GM18499 (cell line): Measurements from ENCODE around the gene PRPF39.

Experiments
- ATAC-seq: cut with Tn5 transposase; IDR thresholded peaks from one replicate; pipeline ENCODE4 v1.9.1; 2021; ENCODE audit warnings: moderate number of reproducible peaks; ENCODE audit not compliant: insufficient read depth, unreplicated experiment

PRPF39 gene, protein sequence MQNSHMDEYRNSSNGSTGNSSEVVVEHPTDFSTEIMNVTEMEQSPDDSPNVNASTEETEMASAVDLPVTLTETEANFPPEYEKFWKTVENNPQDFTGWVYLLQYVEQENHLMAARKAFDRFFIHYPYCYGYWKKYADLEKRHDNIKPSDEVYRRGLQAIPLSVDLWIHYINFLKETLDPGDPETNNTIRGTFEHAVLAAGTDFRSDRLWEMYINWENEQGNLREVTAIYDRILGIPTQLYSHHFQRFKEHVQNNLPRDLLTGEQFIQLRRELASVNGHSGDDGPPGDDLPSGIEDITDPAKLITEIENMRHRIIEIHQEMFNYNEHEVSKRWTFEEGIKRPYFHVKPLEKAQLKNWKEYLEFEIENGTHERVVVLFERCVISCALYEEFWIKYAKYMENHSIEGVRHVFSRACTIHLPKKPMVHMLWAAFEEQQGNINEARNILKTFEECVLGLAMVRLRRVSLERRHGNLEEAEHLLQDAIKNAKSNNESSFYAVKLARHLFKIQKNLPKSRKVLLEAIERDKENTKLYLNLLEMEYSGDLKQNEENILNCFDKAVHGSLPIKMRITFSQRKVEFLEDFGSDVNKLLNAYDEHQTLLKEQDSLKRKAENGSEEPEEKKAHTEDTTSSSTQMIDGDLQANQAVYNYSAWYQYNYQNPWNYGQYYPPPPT

DNA sequence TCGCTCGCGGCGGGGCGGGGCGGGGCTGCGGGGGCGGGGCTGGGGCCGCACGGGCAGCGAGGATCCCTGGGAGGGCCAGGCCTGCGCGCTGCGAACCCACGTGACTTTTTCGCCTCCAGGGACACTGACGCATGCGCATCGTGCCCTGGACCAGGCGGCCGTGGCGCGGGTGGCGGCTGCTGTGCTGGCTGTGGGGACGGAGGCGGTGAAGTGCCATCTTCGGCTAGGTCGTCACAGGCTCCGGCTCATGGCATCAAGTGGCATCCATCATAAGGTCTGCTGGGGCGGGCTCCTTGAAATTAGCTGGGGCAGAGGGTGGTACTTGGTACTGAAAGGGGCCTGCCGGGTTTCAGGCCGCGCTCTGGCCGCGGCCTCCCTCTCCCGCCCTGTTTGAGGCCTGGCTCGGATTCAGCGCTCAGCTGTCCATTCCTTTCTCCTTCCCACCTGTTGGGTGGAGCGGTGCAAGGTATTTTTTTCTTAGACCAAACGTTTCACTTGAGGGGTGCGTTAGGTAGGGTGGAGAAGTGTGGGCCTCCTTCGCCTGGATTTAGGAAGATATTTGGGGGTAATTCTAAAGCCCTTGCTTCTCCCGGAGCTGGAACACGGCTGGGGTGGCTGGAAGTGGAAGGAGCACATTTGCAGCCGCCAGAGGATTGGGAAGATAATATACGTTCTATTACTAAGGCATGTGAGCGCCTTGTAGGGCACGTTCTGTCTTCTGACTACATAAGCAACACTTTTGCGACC is at the start of gene PRPF39:
PRPF39 (plus strand) TSS at position 141 of the 747 bp plus-strand sequence. CDS start 11,124 bp downstream, outside the sequence.
- peak; percentile 84 for ATAC-seq

DNA sequence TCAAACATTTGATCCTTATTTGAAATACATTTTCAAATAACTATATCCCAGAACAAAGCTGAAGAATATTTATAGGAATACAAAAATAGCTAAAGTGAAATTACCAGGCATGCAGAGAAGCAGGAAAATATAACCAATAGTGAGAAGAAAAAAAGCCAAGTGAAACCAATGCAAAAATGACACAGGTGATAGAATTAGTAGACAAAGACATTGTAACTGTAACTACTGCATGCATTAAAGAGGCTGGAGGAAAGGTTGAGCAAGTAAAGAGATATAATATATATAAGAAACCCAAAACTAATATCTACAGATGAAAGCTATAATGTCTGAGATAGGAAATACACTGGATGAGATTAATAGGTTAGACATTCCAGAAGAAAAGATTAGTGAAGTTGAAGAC is 49.2 kb upstream of the PRPF39 start:
- no peak for ATAC-seq

DNA sequence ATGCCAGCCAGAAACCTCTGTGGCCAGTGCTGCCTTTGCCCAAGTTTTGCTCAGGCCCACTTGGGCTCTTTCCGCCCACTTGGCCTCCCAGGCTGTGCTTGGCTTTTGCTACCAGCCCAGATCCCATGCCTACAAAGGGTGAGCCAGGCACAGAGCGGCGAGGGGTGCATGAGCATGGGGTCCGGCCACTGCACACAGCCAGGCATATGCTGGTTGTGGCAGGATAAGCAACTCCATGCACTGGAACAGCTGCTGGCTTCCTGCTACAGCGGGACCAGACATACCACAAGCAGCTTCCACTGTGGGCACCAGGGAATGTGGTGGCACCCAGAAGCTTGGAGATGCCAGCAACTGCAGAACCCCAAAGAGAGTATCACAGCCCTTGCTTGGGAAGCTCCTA is 45.7 kb upstream of the PRPF39 start:
- no peak for ATAC-seq

DNA sequence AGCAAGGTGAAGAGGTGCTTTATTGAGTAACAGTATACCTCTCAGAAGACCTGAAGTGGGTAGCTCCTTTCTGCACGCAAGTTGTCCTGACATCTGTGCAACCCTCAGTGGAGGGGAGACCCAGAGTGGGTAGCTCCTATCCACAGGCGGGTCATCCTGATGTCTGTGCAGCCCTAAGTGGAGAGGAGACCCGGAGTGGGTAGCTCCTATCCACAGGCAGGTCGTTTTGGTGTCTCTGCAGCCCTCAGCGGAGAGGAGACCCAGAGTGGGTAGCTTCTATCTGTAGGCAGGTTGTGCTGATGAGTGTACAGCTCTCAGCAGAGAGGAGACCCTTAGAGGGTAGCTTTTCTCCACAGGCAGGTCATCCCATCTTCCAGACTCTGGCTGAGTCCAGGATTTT is 45.1 kb upstream of the PRPF39 start:
- no peak for ATAC-seq

DNA sequence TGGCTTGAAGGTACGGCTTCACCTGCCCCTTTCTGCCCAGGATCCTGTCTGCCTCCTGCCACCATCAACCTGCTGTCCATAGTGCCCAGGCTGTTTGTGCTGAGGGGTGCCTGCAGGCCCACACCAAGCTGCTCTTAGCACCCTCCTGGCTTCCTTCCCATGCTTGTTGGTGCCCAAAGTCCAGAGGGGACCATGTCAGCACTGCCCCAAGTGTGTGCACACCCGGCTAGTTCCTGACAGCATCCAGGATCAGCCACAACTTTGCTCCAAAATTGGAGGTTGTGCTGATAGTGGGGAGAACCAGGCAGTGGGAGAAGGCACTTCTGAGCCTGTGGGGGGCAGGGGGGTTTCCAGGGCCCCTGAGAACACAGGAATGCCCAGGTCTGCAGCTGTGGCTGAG is 44.5 kb upstream of the PRPF39 start:
- no peak for ATAC-seq

DNA sequence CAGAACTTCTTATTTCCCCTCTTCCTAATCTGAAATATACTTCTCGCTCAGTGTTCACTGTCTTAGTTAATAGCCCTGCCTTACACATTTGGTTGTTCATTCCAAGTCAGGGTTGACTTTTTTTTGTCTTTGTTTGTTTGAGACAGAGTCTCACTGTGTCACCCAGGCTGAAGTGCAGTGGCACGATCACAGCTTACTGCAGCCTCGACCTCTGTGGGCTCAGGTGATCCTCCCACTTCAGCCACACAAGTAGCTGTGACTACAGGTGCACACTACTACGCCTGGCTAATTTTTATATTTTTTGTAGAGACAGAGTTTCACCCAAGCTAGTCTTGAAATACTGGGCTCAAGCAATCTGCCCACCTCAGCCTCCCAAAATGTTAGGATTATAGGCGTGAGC is 42.3 kb upstream of the PRPF39 start:
- ATAC-seq: no peak

DNA sequence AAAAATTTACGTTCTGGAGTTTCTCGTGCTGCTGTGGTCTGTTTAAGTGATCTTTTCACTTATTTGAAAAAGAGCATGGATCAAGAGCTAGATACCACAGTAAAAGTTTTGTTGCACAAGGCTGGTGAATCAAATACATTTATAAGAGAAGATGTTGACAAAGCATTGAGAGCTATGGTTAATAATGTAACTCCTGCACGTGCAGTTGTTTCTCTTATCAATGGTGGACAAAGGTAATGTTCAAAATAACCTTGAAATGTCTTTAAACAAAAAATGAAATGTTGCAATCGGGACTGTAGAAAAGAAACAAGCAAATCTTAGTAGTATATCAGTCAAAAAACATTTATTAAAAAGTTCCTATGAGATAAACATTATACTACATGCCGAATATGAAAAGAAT is 39.3 kb upstream of the PRPF39 start:
- ATAC-seq: no peak

DNA sequence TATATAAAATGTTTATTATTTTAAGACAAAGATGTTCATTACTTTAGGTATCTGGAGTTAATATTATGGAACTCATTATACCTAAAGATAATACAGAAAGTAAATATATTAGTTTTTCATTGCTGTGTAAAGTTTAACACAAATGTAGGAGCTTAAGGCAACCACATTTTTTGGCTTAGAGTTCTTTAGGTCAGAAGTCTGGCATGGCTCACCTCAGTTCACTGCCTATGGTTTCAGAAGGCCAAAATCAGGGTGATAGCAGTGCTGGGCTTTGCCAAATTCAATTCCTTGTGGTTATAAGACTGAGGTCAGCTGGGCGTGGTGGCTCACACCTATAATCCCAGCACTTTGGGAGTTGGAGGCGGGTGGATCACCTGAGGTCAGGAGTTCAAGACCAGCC is 35.5 kb upstream of the PRPF39 start:
- ATAC-seq: no peak

DNA sequence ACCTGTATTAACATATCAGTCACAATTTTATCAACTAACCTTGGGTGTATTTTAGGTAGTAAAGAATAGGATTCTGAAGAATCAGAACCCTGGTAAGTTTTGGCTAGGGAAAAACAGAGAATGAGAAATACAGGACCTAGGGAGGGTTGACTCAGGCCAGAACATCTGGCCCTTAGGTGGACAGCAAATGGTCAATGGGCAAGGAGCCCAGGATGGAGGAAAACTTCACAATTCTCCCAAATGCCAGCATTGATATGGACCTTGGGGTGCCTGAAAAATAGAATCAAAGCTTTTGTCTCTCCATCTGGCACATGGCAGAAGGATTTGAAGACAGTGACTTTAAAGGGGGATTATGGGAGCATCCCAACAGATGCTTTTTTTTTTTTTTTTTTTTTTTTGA is 32.7 kb upstream of the PRPF39 start:
- no peak for ATAC-seq

DNA sequence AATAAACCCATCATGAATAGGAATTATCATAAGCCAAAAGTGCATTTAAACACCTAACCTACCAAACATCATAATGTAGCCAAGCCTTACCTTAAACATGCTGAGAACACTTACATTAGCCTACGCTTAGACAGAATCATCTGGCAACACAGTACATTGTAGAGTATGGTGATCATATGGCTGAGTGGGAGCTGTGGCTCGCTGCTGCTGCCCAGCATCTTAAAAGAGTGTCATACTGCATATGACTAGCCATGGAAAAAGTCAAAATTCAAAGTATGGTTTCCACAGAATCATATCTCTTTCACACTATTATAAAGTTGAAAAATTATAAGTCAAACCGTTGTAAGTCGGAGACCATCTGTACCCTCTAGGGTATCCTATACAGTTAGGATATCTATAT is 32.0 kb upstream of the PRPF39 start:
- no peak for ATAC-seq

DNA sequence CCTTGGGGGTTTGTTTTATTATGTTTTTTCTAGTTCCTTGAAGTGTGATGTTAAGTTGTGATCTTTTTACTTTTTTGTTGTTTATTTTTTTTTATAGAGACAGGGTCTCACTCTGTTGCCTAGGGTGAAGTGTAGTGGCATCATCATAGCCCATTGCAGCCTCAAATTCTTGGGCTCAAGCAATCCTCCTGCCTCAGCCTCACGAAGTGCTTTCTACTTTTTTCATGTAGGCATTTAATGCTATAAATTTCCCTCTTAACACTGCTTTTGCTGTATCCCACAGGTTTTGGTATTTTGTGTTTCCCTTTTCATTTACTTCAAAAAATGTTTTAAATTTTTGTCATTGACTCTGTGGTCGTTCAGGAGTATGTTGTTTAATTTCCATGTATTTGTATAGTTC is 26.6 kb upstream of the PRPF39 start:
- ATAC-seq: no peak

DNA sequence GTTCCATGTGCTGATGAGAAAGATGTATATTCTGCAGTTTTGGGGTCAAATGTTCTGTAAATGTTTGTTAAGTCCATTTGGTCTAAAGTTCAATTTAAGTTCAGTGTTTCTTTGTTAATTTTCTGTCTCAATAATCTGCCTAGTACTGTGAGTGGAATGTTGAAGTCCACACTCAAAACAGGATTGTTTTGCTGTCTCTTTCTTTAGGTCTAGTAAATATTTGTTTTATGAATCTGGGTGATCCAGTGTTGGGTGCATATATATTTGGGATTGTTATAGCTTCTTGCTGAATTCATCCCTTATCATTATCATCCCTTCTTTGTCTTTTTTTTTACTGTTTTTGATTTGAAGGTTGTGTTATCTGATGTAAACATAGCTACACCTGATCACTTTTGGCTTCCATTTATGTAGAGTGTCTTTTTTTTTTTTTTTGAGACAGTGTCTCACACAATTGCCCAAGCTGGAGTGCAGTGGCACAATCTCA is 26.0 kb upstream of the PRPF39 start:
- ATAC-seq: no peak

DNA sequence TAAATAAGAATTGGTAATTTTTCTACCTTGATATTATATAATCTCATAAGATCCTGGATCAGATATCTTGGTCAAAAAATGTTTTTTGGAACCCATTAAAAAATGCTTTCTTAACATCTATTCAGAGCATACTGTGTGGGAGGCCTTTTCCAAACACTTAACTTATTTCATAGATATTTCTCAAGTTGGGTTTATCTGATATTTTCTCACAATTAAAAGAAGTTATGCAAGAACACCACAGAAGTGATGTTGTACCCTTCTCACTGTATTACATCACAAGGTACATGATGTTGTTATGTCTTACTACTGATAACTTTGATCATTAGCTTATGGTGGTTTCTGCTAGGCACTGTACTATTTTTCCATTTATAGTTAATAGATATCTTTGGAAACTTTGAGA is 23.4 kb upstream of the PRPF39 start:
- ATAC-seq: no peak

DNA sequence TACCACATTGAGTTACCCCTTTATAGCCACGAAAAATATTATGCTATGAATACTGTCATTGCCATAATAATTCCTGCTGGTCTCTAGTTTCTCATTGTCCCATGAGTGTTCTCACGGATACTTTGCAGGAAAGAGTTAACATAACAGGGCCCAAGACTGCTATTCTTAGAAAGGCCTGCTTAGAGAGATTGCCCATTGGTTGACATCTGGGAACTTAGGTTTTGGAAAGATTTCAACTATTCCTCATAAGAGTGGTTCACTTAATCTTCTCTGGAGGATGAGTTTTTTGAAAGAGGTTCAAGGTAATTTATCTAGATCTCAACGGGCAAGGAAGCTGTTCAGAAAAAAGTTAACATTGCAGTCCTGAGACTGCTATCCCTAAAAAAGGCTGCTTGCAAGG is 18.4 kb upstream of the PRPF39 start:
- ATAC-seq: no peak

DNA sequence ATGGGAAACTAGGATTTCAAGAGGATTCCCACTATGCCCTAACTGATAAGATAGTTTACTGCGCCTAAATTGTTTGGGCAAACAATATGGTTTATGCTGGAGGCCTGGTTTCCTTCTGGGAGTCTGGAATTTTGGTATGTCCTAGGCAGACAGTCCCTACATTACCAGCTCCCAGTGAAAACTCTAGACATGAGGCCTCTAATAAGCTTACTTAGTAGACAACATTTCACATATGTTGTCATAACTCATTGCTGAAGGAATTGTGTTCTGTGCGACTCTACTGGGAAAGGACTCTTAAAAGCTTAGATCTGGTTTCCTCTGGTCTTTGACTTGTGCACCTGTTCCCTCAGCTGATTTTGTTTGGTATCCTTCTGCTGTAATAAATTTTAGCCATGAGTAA is 18.0 kb upstream of the PRPF39 start:
- ATAC-seq: no peak

DNA sequence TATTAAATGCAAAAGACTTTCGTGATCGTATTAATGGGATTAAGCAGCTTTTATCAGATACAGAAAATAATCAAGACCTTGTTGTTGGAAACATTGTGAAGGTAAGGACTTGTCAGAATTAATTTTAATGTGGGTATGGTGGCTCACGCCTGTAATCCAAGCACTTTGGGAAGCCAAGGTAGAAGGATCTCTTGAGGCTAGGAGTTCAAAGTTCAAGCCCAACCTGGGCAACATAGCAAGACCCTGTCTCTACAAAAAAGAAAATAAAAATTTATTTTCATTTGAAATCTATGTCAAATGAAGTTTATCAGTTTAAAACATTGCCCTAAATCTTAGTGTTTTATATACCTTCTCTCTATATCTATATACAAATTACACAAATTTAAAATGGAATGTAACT is 17.2 kb upstream of the PRPF39 start:
- ATAC-seq: no peak

DNA sequence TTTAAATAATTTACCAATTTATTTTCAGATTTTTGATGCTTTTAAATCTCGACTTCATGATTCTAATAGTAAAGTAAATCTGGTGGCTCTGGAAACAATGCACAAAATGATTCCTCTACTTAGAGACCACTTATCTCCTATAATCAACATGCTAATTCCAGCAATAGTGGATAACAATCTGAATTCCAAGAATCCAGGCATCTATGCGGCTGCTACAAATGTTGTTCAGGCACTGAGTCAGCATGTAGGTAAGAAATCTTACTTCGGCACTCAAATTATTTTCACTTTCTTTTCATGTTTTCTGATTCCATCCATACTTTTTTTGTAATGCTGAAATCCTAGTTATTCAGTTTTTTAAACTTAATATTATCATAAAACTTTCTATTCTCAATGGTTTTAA is 15.5 kb upstream of the PRPF39 start:
- ATAC-seq: no peak

DNA sequence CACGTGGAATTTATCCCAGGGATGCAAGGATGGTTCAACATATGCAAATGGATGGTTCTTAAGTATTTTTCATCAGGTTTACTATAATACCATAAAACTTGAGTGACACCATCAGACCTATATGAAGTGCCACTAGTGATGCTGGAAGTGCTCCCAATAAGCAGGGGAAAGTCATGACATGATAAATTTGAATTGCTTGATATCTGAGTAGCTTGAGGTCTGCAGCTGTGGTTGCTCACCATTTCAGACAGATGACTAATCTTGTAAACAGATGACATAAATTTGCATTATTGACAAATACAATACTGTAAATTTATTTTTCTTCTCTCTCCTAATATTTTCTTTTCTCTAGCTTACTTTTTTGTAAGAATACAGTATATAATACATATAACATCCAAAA is 13.7 kb upstream of the PRPF39 start:
- no peak for ATAC-seq

DNA sequence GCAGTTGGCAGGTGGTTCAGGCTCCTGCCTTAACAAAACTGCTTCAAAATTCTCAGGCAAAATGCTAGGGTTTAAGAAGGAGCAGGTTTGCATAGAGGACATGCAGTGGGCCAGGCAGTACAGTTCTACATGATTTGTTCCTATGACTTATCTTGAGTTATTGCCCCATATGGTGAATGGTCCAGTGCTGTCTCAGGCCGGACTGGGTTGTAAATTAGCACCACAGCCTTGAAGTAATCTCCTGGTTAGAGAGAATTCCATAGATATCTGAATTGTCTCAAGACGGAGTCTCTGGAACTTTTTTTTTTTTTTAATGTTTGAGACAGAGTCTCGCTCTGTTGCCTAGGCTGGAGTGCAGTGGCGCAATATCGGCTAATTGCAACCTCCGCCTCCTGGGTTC is 11.8 kb upstream of the PRPF39 start:
- ATAC-seq: no peak

DNA sequence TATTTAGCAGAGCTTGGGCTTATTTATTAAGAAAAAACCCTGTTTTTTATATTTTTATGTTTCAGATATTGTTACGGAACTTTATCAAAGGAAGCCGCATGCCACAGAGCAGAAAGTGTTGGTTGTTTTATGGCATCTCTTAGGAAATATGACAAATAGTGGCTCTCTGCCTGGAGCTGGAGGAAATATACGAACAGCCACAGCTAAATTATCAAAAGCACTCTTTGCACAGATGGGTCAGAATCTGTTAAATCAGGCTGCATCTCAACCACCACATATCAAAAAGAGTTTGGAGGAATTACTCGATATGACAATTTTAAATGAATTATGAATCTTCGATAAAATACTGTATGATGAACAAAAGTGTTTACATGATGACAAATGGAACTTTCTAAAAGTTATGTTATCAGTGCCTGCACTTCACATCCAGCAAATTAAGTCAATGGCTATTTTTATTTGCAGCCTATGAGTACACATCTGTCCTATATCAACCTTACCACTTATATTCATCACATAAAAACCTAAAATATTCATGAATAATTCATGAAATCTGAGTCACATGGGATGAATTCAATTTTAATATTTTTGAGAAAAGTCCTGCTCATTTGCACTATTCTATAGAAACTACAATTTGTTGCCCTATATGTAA is 10.6 kb upstream of the PRPF39 start:
- ATAC-seq: no peak

DNA sequence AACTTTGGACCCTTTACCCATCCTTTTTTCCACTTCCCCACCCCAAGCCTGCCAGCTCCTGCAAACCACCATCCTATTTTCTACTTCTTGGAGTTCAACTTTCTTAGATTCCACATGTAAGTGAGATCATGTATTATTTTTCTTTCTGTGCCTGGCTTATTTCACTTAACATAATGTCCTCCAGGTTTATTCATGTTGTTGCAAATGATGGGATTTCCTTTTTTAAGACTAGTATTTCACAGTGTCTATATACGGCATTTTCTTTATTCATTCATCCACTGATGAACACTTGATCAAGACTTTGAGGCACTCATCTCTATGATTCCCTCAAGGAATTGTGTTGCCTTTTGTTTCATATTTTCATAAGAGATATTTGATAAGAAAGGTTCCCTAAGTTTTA is 5.6 kb upstream of the PRPF39 start:
- ATAC-seq: no peak
